A673 (cell line): ENCODE results near the gene ADGRD1. TPM values are rescaled to one million over a fixed set of nuclear protein-coding genes. Genes with fewer than 3 reads are reported as not detected.

Experiments
- BruUV-seq: library from RNA; stranded (reverse); fragments of 400-500 nt; replicated peaks from 2 replicates; lab custom pipeline; 2021; lab: Mats Ljungman, UMichigan
- CTCF ChIA-PET: fragments of 300-600 bp; sonication (Branson Sonifier 250); formaldehyde crosslinking; loops from one replicate; lab custom pipeline; 2022; ENCODE audit warnings: antibody characterized with exemption; lab: Charles Lee
- POLR2A ChIA-PET: fragments of 300-600 bp; sonication (Branson Sonifier 250); formaldehyde crosslinking; loops from one replicate; lab custom pipeline; 2022; ENCODE audit warnings: antibody characterized with exemption; ENCODE audit not compliant: low non-redundant PET; lab: Charles Lee
- DNase-seq: peaks from one replicate; pipeline ENCODE4 v3.0.0-alpha.2; 2015; ENCODE audit warnings: low spot score
- H3K27ac ChIP-seq: fragments of 200-600 bp; sonication (generic); 2 replicates; pipeline ENCODE4 v1.5.1; 2016; ENCODE audit warnings: mixed run types, low read depth, mild to moderate bottlenecking, mixed read lengths, antibody characterized with exemption, low read length; ENCODE audit not compliant: poor library complexity, severe bottlenecking
- H3K27me3 ChIP-seq: fragments of 200-600 bp; sonication (generic); replicated peaks from 2 replicates; pipeline ENCODE4 v1.6.1; 2017; ENCODE audit warnings: mixed run types, low read depth, mild to moderate bottlenecking, mixed read lengths, antibody characterized with exemption, low read length; ENCODE audit not compliant: insufficient read depth, poor library complexity
- H3K36me3 ChIP-seq: fragments of 200-600 bp; sonication (generic); 2 replicates; pipeline ENCODE4 v1.6.1; 2016; ENCODE audit warnings: mixed run types, mild to moderate bottlenecking, mixed read lengths, antibody characterized with exemption, low read length; ENCODE audit not compliant: insufficient read depth, poor library complexity, severe bottlenecking
- H3K4me1 ChIP-seq: fragments of 200-600 bp; sonication (generic); 2 replicates; pipeline ENCODE4 v1.6.1; 2017; ENCODE audit warnings: mixed run types, mild to moderate bottlenecking, mixed read lengths, antibody characterized with exemption, low read length; ENCODE audit not compliant: insufficient read depth, poor library complexity, severe bottlenecking
- H3K4me3 ChIP-seq: fragments of 200-600 bp; sonication (generic); 2 replicates; pipeline ENCODE4 v1.5.1; 2016; ENCODE audit warnings: low read depth, mixed run types, mild to moderate bottlenecking, mixed read lengths, low read length; ENCODE audit not compliant: poor library complexity, severe bottlenecking
- H3K9me3 ChIP-seq: fragments of 200-600 bp; sonication (generic); 2 replicates; pipeline ENCODE4 v1.6.1; 2016; ENCODE audit warnings: mixed run types, low read depth, mild to moderate bottlenecking, mixed read lengths, antibody characterized with exemption, low read length; ENCODE audit not compliant: poor library complexity, severe bottlenecking
- EZH2 ChIP-seq: fragments of 200-600 bp; sonication (generic); IDR thresholded peaks from 2 replicates; pipeline ENCODE4 v1.6.1; 2017; ENCODE audit warnings: borderline replicate concordance, low read depth, mild to moderate bottlenecking, mixed read lengths, antibody characterized with exemption, low read length; ENCODE audit not compliant: poor library complexity, severe bottlenecking
- intact Hi-C: fragments of 100-400 bp; cut with micrococcal nuclease; formaldehyde crosslinking; loops from one replicate; pipeline ENCODE4 v1.10.0; 2022; ENCODE audit not compliant: unreplicated experiment
- total RNA-seq: library from RNA; stranded (reverse); gene quantifications from 2 replicates; pipeline ENCODE4 v1.2.3, GENCODE V29; 2021
- TF ChIP-seq, protein P1 (sequence below): fragments of 300-800, 200-600 bp; sonication (generic); conservative IDR thresholded peaks from 2 replicates; pipeline ENCODE4 v1.5.1; 2017; ENCODE audit warnings: low read depth, mild to moderate bottlenecking, antibody characterized with exemption, low read length, moderate library complexity, mixed read lengths

Gene ADGRD1
- total RNA-seq, 1 experiment from 2014 or later = not detected

DNA sequence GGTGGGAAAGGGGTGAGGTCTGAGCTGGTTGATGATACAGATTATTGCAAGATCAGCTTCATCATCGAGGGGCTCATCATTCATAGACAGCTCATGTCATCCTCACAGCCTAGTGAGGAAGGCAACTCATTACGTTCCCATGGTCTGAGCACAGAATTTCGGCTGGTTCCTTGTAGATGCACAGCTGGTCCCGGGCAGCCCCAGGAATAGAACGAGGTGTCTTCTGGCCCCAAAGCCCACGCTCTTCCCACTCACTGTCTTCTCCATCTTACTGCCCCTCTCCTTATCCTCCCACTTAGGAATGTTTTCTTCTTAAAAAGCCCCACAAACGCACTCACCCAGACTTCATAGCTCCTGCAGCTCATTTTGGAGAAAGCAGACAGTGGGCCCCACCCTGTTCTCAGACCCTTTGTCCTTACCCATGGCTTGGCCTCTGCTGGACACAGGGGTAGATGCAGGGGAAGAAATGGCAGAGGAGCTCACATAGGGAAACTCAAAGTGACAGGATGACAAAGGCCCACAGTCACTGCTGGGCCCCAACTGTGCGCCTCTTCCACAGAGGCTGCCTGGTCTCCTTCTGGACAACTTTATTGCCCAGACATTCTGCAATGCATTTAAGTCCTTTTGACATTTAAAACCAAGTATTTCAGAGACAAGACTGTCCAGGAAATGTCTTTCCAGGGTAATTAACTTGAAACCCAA is 162.2 kb downstream of the ADGRD1 start:
- BruUV-seq = no TSS peak
- intact Hi-C loops = no loop called here
- Histone ChIP-seq H3K36me3 (no peaks in the 10 kb centered on the region), H3K27ac (no peak overlapping the region), H3K27me3 (peaks cover 11% of the 10 kb centered on the region), H3K4me1 (no peaks in the 10 kb centered on the region), H3K4me3 (no peak overlapping the region), H3K9me3 (no peaks in the 10 kb centered on the region)
- ChIA-PET POLR2A (no interaction called here), CTCF (no interaction called here)
- no peak for DNase-seq
- TF ChIP-seq, protein P1, sequence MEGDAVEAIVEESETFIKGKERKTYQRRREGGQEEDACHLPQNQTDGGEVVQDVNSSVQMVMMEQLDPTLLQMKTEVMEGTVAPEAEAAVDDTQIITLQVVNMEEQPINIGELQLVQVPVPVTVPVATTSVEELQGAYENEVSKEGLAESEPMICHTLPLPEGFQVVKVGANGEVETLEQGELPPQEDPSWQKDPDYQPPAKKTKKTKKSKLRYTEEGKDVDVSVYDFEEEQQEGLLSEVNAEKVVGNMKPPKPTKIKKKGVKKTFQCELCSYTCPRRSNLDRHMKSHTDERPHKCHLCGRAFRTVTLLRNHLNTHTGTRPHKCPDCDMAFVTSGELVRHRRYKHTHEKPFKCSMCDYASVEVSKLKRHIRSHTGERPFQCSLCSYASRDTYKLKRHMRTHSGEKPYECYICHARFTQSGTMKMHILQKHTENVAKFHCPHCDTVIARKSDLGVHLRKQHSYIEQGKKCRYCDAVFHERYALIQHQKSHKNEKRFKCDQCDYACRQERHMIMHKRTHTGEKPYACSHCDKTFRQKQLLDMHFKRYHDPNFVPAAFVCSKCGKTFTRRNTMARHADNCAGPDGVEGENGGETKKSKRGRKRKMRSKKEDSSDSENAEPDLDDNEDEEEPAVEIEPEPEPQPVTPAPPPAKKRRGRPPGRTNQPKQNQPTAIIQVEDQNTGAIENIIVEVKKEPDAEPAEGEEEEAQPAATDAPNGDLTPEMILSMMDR = no peak
- no peak for TF ChIP-seq EZH2

DNA sequence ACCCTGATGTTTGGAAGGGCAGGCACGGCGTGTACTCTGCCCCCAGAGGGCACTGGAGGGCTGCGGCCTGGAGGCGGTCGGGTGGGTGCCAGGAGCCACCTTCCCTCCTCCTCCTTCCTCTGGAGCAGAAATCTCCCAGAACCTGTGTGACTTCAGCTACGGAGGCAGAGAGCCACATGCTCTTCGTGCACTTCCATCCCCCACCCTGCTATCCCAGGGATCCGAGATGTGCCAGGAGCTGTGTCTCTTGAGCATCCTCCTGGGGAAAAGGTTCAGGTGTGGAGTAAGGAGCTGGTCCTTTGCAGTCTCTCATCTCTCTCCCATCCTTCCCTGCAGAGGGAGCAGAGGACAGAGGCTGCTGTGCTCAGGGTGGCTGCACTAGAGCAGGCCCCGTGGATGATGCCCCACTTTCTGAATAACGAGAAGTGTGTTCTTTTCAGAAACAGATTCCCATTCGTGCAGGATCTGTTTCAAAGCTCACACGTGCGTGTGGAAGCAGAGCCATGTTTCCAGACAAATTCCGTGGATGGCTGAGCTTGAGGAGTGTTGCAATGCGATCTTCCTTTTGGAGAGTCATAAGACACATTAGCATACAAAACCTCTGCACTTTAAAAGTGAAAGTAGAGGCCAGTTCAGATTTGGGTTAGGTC is 162.9 kb downstream of the ADGRD1 start:
- TF ChIP-seq EZH2 = no peak
- TF ChIP-seq, protein P1 = peak; percentile 39; the same call in 1 of the 2 replicates
- no peaks in the 10 kb centered on the region for H3K9me3 ChIP-seq
- H3K27me3 ChIP-seq = peaks cover 10% of the 10 kb centered on the region
- POLR2A ChIA-PET = interaction anchor here (0.6 kb wide), 1 partner anchor 700 kb away, joined by 4 read pairs; no protein-coding TSS in a partner anchor
- H3K36me3 ChIP-seq = no peaks in the 10 kb centered on the region
- no peak overlapping the region for H3K27ac ChIP-seq
- no TSS peak for BruUV-seq
- intact Hi-C loops = no loop called here
- CTCF ChIA-PET = interaction anchor here (1.6 kb wide), 1 partner anchor 15 kb away, joined by 3 read pairs; no protein-coding TSS in a partner anchor
- H3K4me1 ChIP-seq = no peaks in the 10 kb centered on the region
- DNase-seq = no peak
- no peak overlapping the region for H3K4me3 ChIP-seq

- H3K9me3 ChIP-seq = no peaks in the 10 kb centered on the region
- H3K27ac ChIP-seq = no peak overlapping the region
- H3K36me3 ChIP-seq = no peaks in the 10 kb centered on the region
- intact Hi-C loops = no loop called here
- no peak for DNase-seq
- BruUV-seq = no TSS peak
- no peaks in the 10 kb centered on the region for H3K4me1 ChIP-seq
- TF ChIP-seq, protein P1 = no peak
- no peak for TF ChIP-seq EZH2
- H3K4me3 ChIP-seq = no peak overlapping the region
- ChIA-PET CTCF (interaction anchor here (1.6 kb wide), 1 partner anchor 14 kb away, joined by 3 read pairs; no protein-coding TSS in a partner anchor), POLR2A (no interaction called here)
- H3K27me3 ChIP-seq = peaks cover 3% of the 10 kb centered on the region
These were observed 163.9 kb downstream of the ADGRD1 start for GRCh38 chr12:131117438-131118245.
